ENCODE measurements around the gene CHPF.

CHPF gene

GRCh38 chr2:219551441-219552381 is 8.1 kb upstream of the CHPF start:
- DNase-seq (ENCODE audit: low read depth): no peak

GRCh38 chr2:219549619-219550018 is 6.0 kb upstream of the CHPF start:
- DNase-seq (ENCODE audit: low read depth): no peak

GRCh38 chr2:219548990-219549389 is 5.4 kb upstream of the CHPF start:
- no peak for DNase-seq (ENCODE audit: low read depth)

- no peak for DNase-seq (ENCODE audit: low read depth)
These were observed 4.0 kb upstream of the CHPF start for GRCh38 chr2:219547621-219548020.

GRCh38 chr2:219545943-219546352 is 2.3 kb upstream of the CHPF start:
- no peak for DNase-seq (ENCODE audit: low read depth)

- no peak for DNase-seq (ENCODE audit: low read depth)
These were observed 1.8 kb upstream of the CHPF start for GRCh38 chr2:219545295-219545942.

- DNase-seq (ENCODE audit: low read depth): no peak
These were observed 958 bp upstream of the CHPF start for GRCh38 chr2:219544567-219544966.

GRCh38 chr2:219542931-219543595 is 546 bp downstream of the CHPF start:
- DNase-seq (ENCODE audit: low read depth): no peak

GRCh38 chr2:219541611-219542180 is 1.9 kb downstream of the CHPF start:
- peak; percentile 71 for DNase-seq (ENCODE audit: low read depth)

- no peak for DNase-seq (ENCODE audit: low read depth)
These were observed 2.7 kb downstream of the CHPF start for GRCh38 chr2:219540784-219541504.

GRCh38 chr2:219539926-219540678 is 3.5 kb downstream of the CHPF start:
- DNase-seq (ENCODE audit: low read depth): no peak

- no peak for DNase-seq (ENCODE audit: low read depth)
These were observed 4.4 kb downstream of the CHPF start for GRCh38 chr2:219538956-219539788.

- no peak for DNase-seq (ENCODE audit: low read depth)
These were observed 5.1 kb downstream of the CHPF start for GRCh38 chr2:219538504-219538951.

GRCh38 chr2:219537657-219538488 is 5.7 kb downstream of the CHPF start:
- no peak for DNase-seq (ENCODE audit: low read depth)

GRCh38 chr2:219536967-219537366 is 6.6 kb downstream of the CHPF start:
- DNase-seq (ENCODE audit: low read depth): no peak

- DNase-seq (ENCODE audit: low read depth): no peak
These were observed 7.2 kb downstream of the CHPF start for GRCh38 chr2:219536425-219536824.

GRCh38 chr2:219533930-219534661 is 9.5 kb downstream of the CHPF start:
- DNase-seq (ENCODE audit: low read depth): no peak

GRCh38 chr2:219532378-219532649 is 11.3 kb downstream of the CHPF start:
- DNase-seq (ENCODE audit: low read depth): no peak

Measured in activated T-helper 1 cell treated with Interleukin-2 at 50 U/mL for 16 hours (primary cell).